Duodenal mucosa (tissue), 2 donors: ENCODE data around the gene ASTL.
"Not testable (repeated sequence)": the region's sequence is repeated elsewhere in the genome, so short reads cannot be mapped to it uniquely, and the experiment has no call there.

ENCODE experiments used
- H3K27ac ChIP-seq: one replicate; pipeline ENCODE4 v1.7.0; 2013; ENCODE audit warnings: low read depth, low read length
- H3K27me3 ChIP-seq, 2 donors: one replicate each; pipeline ENCODE4 v1.7.0; 2013; ENCODE audit warnings: low read length in 2 of 2, control low read depth in 1 of 2; ENCODE audit not compliant: insufficient read depth in 2 of 2, control insufficient read depth in 1 of 2
- H3K36me3 ChIP-seq, 2 donors: one replicate each; pipeline ENCODE4 v1.7.0; 2013; ENCODE audit warnings: low read length in 2 of 2, control low read depth in 1 of 2; ENCODE audit not compliant: insufficient read depth in 2 of 2, control insufficient read depth in 1 of 2
- H3K4me1 ChIP-seq, 2 donors: one replicate each; pipeline ENCODE4 v1.7.0; 2013; ENCODE audit warnings: low read length in 2 of 2, control low read depth in 1 of 2; ENCODE audit not compliant: insufficient read depth in 2 of 2, control insufficient read depth in 1 of 2
- H3K4me3 ChIP-seq, 2 donors: one replicate each; pipeline ENCODE4 v1.7.0; 2013; ENCODE audit warnings: low read length in 2 of 2, low read depth in 1 of 2
- H3K9ac ChIP-seq, 2 donors: one replicate each; pipeline ENCODE4 v1.7.0; 2013; ENCODE audit warnings: low read length in 2 of 2, low read depth in 1 of 2
- H3K9me3 ChIP-seq, 2 donors: one replicate each; pipeline ENCODE4 v1.7.0; 2013; ENCODE audit warnings: low read length in 2 of 2, control low read depth in 1 of 2; ENCODE audit not compliant: control insufficient read depth in 1 of 2

The ASTL gene

DNA sequence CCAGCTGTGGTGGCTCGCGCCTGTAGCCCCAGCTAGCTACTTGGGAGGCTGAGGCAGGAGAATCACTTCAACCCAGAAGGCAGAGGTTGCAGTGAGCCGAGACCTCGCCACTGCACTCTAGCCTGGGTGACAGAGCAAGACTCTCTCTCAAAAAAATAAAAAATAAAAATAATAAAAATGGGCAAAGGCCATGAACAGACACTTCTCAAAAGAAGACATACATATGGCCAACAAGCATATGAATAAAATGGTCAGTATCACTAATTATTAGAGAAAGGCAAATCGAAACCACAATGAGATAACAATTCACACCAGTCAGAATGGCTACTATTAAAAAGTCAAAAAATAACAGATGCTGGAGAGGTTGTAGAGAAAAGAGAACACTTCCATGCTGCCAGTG, 22.1 kb upstream of the ASTL start:
- H3K27ac ChIP-seq, H3K4me3 ChIP-seq, H3K27me3 ChIP-seq, H3K9ac ChIP-seq, H3K36me3 ChIP-seq, H3K4me1 ChIP-seq, H3K9me3 ChIP-seq: not testable (repeated sequence)

DNA sequence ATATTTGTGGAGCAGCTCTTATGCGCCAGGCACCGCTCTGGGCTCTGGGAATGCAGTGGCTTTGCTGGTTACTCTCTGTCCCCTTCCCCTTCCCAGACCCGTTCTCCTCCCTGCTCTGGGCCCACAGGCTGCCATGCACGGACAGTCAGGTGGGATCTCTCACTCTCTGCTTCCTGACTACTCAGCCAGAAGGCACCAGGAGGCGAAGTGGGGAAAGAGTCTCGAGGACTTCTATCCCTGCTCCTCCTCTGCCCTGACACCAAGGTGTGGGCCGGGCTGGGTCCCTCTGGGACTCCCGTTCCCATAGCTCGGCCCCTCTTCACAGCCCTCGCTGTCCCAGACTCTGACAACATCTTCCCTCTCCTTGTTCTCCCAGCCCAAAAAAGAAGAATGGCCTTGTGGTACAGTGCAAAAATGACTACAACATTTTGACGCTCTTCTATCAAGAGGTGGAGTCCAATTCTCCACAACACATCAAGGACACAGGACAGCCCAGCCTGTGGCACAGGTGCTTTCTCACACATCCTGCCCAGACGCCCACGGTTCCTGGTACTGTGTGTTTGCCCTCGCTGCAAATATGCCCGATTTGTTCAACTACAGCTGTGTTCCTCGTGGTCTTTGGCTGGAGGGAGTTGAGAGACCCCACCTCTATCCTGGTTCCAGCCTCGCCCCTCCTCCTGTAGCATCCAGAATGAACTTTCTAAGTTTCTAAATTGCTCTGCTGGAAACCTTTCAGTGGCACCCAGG, 21.0 kb upstream of the ASTL start:
- no peaks in the 10 kb centered on the region for H3K36me3 ChIP-seq
- H3K9me3 ChIP-seq, result no peaks in the 10 kb centered on the region
- no peak overlapping the region for H3K27ac ChIP-seq
- no peak overlapping the region for H3K4me3 ChIP-seq
- H3K4me1 ChIP-seq, result peaks cover 6 to 7% of the 10 kb centered on the region in 2 donors
- no peaks in the 10 kb centered on the region for H3K27me3 ChIP-seq
- no peak overlapping the region for H3K9ac ChIP-seq

DNA sequence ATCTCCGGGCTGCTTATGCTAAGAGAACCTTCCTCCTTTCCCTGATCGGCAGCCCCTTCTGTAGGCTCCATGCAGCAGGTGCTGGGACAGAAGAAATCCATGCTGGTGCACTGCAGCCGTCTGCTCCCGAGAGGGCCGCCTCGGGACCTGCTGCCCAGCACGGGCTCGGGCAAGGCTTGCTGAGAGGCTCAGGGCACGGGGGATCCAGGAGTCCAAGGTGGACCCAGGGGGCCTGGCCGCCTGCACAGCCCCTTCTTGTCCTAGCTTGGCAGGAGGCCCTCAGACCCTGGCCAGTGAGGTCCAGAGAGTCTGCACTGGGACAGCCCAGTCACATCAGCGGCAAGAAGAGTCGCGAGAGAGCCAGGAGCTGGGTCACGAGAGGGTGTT, 20.2 kb upstream of the ASTL start:
- Histone ChIP-seq H3K36me3 (no peaks in the 10 kb centered on the region), H3K4me1 (peaks cover 4 to 7% of the 10 kb centered on the region in 2 donors), H3K4me3 (no peak overlapping the region), H3K27me3 (no peaks in the 10 kb centered on the region), H3K27ac (no peak overlapping the region), H3K9me3 (no peaks in the 10 kb centered on the region), H3K9ac (no peak overlapping the region)

DNA sequence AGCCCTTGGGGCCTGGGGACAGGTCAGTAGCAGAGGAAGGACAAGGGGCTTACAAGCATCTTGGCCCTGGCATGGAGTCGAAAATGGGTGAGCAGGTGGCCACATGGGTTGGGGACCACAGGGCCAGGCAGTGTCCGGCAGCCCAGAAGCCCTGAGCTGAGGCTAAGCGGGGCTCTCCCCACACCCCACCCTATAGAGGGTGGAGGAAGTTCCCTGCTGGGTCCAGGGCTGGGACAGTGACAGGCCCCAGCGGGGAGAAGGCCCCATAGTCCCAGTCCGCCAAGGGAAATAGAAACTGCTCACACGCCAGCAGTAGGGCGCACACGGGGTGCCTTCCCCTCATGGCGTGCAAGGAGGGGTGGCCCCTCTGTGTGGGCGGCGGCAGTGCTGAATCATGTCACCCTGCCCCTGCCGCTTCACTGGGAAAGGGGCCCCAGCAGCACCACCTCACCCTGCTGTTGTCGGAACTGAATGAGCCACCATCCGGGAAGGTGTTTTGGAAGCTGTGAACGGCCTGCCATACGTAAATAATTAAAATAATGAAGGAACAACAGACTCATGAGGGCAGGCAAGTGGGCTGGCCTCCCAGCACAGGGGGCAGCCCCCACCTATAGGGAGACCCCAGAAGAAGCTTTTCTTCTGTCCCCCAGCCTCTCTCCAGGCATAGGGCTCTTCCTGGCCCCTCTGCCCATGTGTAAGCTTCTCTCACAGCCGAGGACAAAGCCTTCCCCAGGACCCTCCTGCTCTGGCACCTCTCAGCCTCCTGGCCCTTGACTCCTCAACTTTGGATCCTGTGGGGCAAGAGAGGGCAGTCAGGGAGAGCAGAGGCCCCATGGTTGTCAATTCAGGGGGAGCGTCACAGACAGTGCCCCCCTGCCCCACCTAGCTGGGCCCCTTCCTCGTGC, 19.6 kb upstream of the ASTL start:
- no peak overlapping the region for H3K27ac ChIP-seq
- H3K36me3 ChIP-seq, result no peaks in the 10 kb centered on the region
- no peak overlapping the region for H3K9ac ChIP-seq
- H3K4me1 ChIP-seq, result peaks cover 4 to 7% of the 10 kb centered on the region in 2 donors
- H3K4me3 ChIP-seq, result no peak overlapping the region
- H3K27me3 ChIP-seq, result no peaks in the 10 kb centered on the region
- H3K9me3 ChIP-seq, result no peaks in the 10 kb centered on the region

DNA sequence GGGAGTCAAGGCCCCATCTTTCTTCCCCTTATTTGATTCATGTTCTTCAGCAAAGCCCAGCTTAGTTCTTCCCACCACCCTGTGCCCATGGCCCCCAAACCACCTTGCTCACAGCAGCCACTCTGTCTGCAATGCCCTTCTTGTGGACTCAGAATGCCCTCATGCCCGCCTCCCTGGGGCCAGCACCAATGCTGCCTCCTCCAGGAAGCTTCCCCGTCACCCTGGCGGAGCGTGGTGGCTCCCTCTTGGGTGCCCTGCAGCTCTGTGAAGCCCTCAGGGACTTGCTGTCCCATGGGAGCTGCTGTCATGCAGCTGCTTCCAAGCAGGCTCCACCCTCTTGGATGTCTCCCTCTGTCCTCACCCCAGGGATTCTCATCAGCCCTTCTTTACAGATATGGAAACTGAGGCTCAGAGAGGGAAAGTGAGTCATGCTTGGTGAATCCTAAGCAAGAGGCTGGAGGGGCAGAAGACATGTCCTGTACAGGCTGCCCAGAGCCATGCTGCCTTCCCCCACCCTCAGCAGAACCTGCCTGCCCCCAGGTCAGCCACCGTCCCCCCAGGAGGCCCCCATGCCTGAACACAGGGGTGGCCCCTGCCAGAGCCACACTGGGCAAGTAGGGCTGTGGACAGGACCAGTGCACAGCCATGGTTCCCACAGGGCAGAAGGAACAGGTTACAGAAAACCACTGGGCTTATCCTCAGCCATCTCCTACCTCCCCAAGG, 18.8 kb upstream of the ASTL start:
- Histone ChIP-seq H3K9me3 (no peaks in the 10 kb centered on the region), H3K27me3 (no peaks in the 10 kb centered on the region), H3K4me1 (peaks cover 3 to 4% of the 10 kb centered on the region in 2 donors), H3K4me3 (no peak overlapping the region), H3K9ac (no peak overlapping the region), H3K27ac (no peak overlapping the region), H3K36me3 (no peaks in the 10 kb centered on the region)

DNA sequence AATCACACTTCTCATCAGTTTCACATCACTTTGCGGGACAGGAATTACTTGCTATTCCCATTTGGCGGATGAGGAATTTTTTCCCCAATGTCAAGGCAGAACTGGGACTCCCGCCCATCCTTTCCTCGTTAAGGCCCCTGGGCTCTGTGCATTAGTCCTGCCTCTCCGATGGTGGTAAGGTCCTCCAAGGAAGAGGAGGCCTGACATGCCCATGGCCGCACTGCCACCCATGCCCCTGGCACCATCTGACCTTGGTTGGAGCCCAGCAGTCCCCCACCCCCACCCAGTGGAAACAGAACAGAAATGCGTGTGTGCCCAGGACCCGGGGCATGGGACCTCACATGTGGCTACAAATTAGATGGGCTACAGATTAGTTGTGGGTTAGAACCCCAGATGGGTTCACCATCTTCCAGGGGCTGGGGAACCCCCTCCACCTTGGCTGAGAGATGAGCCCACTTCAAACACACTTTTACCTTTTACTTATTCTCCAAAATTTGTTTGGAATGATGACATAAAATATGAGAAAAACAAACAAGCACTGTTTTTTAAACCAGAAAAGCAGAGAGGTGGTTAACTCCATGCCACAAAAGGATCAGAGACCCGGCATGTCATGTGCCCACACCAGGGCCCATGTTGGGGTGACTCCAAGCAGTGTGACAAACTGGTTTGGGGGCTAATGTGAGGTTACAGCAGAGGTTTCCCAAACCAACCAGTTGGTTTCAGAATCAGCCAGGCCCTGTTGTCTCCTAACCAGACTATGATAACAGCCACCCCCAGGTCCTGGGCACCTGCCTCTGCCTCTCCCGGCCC, 17.9 kb upstream of the ASTL start:
- H3K36me3 ChIP-seq, result no peaks in the 10 kb centered on the region
- no peak overlapping the region for H3K9ac ChIP-seq
- no peaks in the 10 kb centered on the region for H3K27me3 ChIP-seq
- no peak overlapping the region for H3K27ac ChIP-seq
- H3K4me3 ChIP-seq, result no peak overlapping the region
- H3K9me3 ChIP-seq, result no peaks in the 10 kb centered on the region
- peaks cover 0 to 4% of the 10 kb centered on the region in 2 donors for H3K4me1 ChIP-seq

DNA sequence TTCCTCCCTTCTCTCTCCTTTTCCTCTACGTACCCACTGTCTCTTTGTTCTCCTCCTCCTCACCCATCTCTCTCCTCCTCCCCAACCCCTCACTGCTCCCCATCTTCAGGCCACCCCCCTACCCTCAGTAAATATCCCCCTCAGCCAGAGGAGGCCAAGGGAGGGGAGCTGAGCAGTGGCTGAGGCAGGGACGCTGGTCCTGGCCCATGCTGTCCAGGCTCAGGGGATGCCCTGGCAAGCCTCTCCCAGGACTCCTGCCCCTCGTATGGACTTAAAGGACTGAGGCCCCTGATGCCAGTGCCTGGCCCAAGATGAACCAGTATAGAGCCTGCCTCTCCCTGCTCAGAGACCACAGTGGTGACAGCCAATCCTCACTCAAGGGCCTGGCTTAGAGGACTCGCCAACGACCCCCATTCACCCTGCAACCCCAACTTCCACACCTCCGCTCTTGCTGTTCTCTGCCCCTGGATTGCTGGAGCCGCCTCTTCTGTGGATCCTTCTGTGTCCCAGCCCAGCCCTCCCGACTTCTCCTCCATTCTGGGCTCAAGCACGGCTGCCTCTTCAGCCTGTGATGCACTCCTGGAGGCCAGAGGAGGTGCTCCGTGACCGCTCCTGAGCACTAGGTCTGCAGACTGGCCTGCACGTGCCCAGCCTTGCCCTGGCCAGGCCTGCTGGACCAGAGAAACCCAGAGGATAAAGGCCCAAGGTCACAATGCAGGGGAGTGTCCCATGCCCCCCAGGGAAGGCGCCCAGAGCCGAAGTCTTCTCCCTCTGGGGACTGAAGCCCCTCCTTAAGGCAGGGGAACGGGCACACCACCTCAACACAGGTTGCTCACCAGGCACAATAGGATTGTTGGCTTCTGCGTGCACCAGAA, 16.4 kb upstream of the ASTL start:
- no peaks in the 10 kb centered on the region for H3K9me3 ChIP-seq
- no peak overlapping the region for H3K4me3 ChIP-seq
- no peak overlapping the region for H3K9ac ChIP-seq
- H3K27ac ChIP-seq, result no peak overlapping the region
- no peaks in the 10 kb centered on the region for H3K27me3 ChIP-seq
- no peaks in the 10 kb centered on the region for H3K36me3 ChIP-seq
- peaks cover 0 to 4% of the 10 kb centered on the region in 2 donors for H3K4me1 ChIP-seq

DNA sequence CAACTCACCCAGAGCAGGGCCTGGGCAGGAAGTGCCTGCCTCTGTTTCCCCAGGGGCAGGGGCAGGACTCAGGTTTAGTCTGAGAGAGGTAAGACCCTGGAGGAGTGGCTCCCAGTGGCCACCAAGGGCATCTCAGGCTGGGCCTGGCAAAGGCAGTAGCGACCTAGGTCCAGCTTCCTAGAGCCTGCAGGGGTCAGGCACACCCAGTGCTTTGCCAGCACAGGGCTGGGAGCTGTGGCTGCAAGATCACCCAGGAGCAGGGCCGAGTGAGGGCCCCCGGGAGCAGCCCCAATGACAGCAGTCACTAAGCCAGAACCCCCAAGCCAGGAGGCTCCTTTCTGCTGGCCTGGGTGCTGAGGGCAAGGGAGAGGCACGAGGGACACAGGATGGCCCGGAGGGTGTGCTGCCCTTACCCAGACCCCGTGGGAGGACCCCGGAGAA, 15.7 kb upstream of the ASTL start:
- Histone ChIP-seq H3K27me3 (no peaks in the 10 kb centered on the region), H3K4me3 (no peak overlapping the region), H3K9me3 (no peaks in the 10 kb centered on the region), H3K9ac (no peak overlapping the region), H3K27ac (no peak overlapping the region), H3K4me1 (peaks cover 0 to 6% of the 10 kb centered on the region in 2 donors), H3K36me3 (no peaks in the 10 kb centered on the region)

DNA sequence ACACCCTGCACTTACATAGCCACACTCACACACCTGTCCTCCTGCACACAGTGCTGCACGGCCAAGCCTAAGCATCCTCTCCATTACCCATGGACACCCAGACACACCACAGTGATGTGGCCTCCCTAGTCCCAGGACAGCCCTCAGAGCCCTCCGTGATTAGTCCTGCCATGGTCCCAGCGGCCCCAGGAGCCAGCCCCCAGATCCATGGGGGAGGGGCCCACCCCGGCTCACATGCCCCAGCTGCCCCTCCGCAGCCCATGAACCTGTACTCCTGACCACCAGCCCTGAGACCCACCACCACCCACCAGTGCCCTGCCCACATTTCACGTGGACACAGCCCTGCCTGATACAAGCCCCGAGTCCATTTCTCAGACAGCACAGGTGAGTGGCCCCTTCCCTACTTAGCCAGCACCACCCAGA, 15.0 kb upstream of the ASTL start:
- no peak overlapping the region for H3K4me3 ChIP-seq

More for the DNA sequence above, 15.0 kb upstream of the ASTL start:
- Histone ChIP-seq H3K27me3 (no peaks in the 10 kb centered on the region), H3K9ac (no peak overlapping the region), H3K9me3 (no peaks in the 10 kb centered on the region), H3K4me1 (peaks cover 0 to 13% of the 10 kb centered on the region in 2 donors), H3K27ac (no peak overlapping the region), H3K36me3 (no peaks in the 10 kb centered on the region)
